ENCODE results near the gene TMEM185B. TPM values are rescaled to one million over a fixed set of nuclear protein-coding genes. Genes with fewer than 3 reads are reported as not detected.

TMEM185B gene
- total and polyA plus RNA-seq, 10 of the 15 experiments (the other 5 are each of a cell fraction or from before 2014, with no cell fraction given): 2.4 to 20.9 (median 14.5) TPM

DNA sequence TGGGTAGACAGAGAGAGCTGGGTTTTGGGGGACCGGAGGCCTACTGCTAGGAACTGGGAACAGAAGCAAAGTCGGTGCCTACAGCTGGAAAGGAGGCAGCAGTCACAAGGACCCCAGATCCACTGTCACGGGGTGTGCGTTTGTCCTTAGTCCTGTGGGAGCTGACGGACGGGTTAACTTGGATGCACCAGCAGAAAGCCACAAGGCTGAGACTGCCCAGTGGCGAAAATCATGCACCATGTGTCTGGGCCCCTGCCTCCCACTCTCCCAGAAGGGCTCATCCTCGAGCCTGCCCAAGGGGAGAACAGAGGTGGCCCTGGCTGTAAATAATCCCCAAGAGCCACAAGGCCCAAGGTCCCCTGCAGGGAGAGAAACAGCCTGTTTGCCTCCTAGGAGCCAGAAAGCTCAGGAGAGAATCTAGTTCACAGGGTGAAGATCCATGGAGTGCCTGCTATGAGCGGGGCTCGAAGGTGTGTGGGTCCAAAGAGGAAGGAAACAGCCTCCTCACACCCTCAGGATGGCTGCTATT, 17.8 kb upstream of the TMEM185B start:
- Histone ChIP-seq H3K9ac (ENCODE audit: control insufficient read depth, insufficient read depth, low read length) (no peak overlapping the region), H3K4me1 (ENCODE audit: control insufficient read depth, insufficient read depth, low read length) (no peaks in the 10 kb centered on the region; the same call in 1 of the 2 replicates), H3K27me3 (replicated peaks in 1 of 2; ENCODE audit: control insufficient read depth in 2 of 2, insufficient read depth in 2 of 2, low read length in 1 of 2) (no peaks in the 10 kb centered on the region), H3K27ac (ENCODE audit: control insufficient read depth, insufficient read depth) (no peak overlapping the region), H3K36me3 (ENCODE audit: control insufficient read depth in 2 of 2, insufficient read depth in 2 of 2, low read length in 1 of 2) (no peaks in the 10 kb centered on the region), H2AFZ (ENCODE audit: control insufficient read depth, low read depth, low read length) (no peak overlapping the region), H3K4me2 (ENCODE audit: control insufficient read depth, insufficient read depth) (no peak overlapping the region), H3K79me2 (ENCODE audit: control insufficient read depth, insufficient read depth, low read length) (no peaks in the 10 kb centered on the region), H4K20me1 (ENCODE audit: control insufficient read depth, insufficient read depth) (no peaks in the 10 kb centered on the region), H3K9me3 (replicated peaks; ENCODE audit: control insufficient read depth, insufficient read depth, low read length) (peaks cover 9% of the 10 kb centered on the region; the same call in 2 of the 3 replicates), H3K4me3 (no peak overlapping the region)
- POLR2A ChIA-PET: interaction anchor here (1.3 to 1.8 kb wide), 2 partner anchors 11 to 13 kb away, joined by 5 to 8 read pairs; partner anchors contain the start of gene RALB
- CTCF ChIA-PET: interaction anchor here (1.0 to 1.6 kb wide), 2 partner anchors 10 to 72 kb away, joined by 4 to 6 read pairs; no protein-coding TSS in a partner anchor
- no peak for TF ChIP-seq NFYB (IDR thresholded peaks at IDR 0.05; ENCODE audit: insufficient read depth, low read depth, low read length)
- no peak for TF ChIP-seq SIN3A (IDR thresholded peaks at IDR 0.05; ENCODE audit: low read depth, low read length)
- no peak for TF ChIP-seq CHD4 (IDR thresholded peaks at IDR 0.05)
- no peak for TF ChIP-seq NFXL1 (IDR thresholded peaks at IDR 0.05; ENCODE audit: borderline replicate concordance)
- intact Hi-C loops (cut with micrococcal nuclease; ENCODE audit: unreplicated experiment) (no loop called here), in situ Hi-C loops (cut with MboI) (no loop called here)
- 84% methylated on average over 10 of the region's 10 CpGs for WGBS (ENCODE audit: insufficient coverage, insufficient replicate concordance, low lambda C conversion rate, missing lambda C conversion rate)
- DNase-seq (ENCODE audit: low read depth, low spot score) (no peak), FAIRE-seq (no peak), ATAC-seq (no peak)
- SMC1A ChIA-PET (ENCODE audit: uncharacterized antibody, unreplicated experiment): interaction anchor here (1.5 kb wide), 1 partner anchor 11 kb away, joined by 11 read pairs; the partner anchor contains the start of gene RALB
- RAD21 ChIA-PET (ENCODE audit: unreplicated experiment): interaction anchor here (1.8 kb wide), 1 partner anchor 72 kb away, joined by 7 read pairs; no protein-coding TSS in a partner anchor
- no TSS peak for BruUV-seq (replicated peaks)

- CTCF ChIA-PET: interaction anchor here (1.0 to 1.6 kb wide), 2 partner anchors 9 to 74 kb away, joined by 4 to 6 read pairs; no protein-coding TSS in a partner anchor
- Histone ChIP-seq H3K27ac (ENCODE audit: control insufficient read depth, insufficient read depth) (no peak overlapping the region), H3K79me2 (ENCODE audit: control insufficient read depth, insufficient read depth, low read length) (no peaks in the 10 kb centered on the region), H3K9ac (ENCODE audit: control insufficient read depth, insufficient read depth, low read length) (no peak overlapping the region), H3K4me2 (ENCODE audit: control insufficient read depth, insufficient read depth) (no peak overlapping the region), H3K27me3 (replicated peaks in 1 of 2; ENCODE audit: control insufficient read depth in 2 of 2, insufficient read depth in 2 of 2, low read length in 1 of 2) (no peaks in the 10 kb centered on the region), H4K20me1 (ENCODE audit: control insufficient read depth, insufficient read depth) (no peaks in the 10 kb centered on the region), H3K4me1 (ENCODE audit: control insufficient read depth, insufficient read depth, low read length) (no peaks in the 10 kb centered on the region; the same call in 1 of the 2 replicates), H3K4me3 (no peak overlapping the region), H3K9me3 (replicated peaks; ENCODE audit: control insufficient read depth, insufficient read depth, low read length) (peaks cover 9% of the 10 kb centered on the region; the same call in 2 of the 3 replicates), H2AFZ (ENCODE audit: control insufficient read depth, low read depth, low read length) (no peak overlapping the region), H3K36me3 (ENCODE audit: control insufficient read depth in 2 of 2, insufficient read depth in 2 of 2, low read length in 1 of 2) (no peaks in the 10 kb centered on the region)
- no TSS peak for BruUV-seq (replicated peaks)
- intact Hi-C loops (cut with micrococcal nuclease; ENCODE audit: unreplicated experiment): no loop called here
- 54% methylated on average over 22 of the region's 22 CpGs for WGBS (ENCODE audit: insufficient coverage, insufficient replicate concordance, low lambda C conversion rate, missing lambda C conversion rate)
- in situ Hi-C loops (cut with MboI): no loop called here
- FAIRE-seq: no peak
- ATAC-seq: no peak; the same call in 2 of the 3 replicates
- SMC1A ChIA-PET (ENCODE audit: uncharacterized antibody, unreplicated experiment): interaction anchor here (1.1 to 1.5 kb wide), 2 partner anchors 12 to 72 kb away, joined by 3 to 11 read pairs; partner anchors contain the start of gene RALB
- DNase-seq (ENCODE audit: low read depth, low spot score): no peak
- RAD21 ChIA-PET (ENCODE audit: unreplicated experiment): interaction anchor here (1.8 kb wide), 1 partner anchor 73 kb away, joined by 7 read pairs; no protein-coding TSS in a partner anchor
- POLR2A ChIA-PET: interaction anchor here (0.6 to 1.8 kb wide), 4 partner anchors 12 to 309 kb away, joined by 3 to 8 read pairs (median 5); partner anchors contain the start of gene RALB
- TF ChIP-seq ZNF274 (IDR thresholded peaks at IDR 0.05; ENCODE audit: insufficient read depth, insufficient read length): no peak
- TF ChIP-seq MEF2A (IDR thresholded peaks at IDR 0.05; ENCODE audit: insufficient read depth, low read depth, low read length): no peak
- TF ChIP-seq MYB (IDR thresholded peaks at IDR 0.05; ENCODE audit: borderline replicate concordance, low read depth, low read length): no peak
- no peak for TF ChIP-seq CEBPB (IDR thresholded peaks at IDR 0.05; ENCODE audit: borderline replicate concordance in 1 of 2, low read depth in 2 of 2, low read length in 2 of 2)
- TF ChIP-seq ETV6 (conservative IDR thresholded peaks at IDR 0.05 in 1 of 2, IDR thresholded peaks at IDR 0.05 in 1 of 2; ENCODE audit: borderline replicate concordance in 1 of 2, low read depth in 1 of 2): no peak
- TF ChIP-seq HSF1 (IDR thresholded peaks at IDR 0.05; ENCODE audit: low read depth, low read length): no peak
- no peak for TF ChIP-seq NR2F1 (conservative IDR thresholded peaks at IDR 0.05)
- no peak for TF ChIP-seq BRCA1 (IDR thresholded peaks at IDR 0.05; ENCODE audit: low read depth, low read length)
- no peak for TF ChIP-seq PAX8 (IDR thresholded peaks at IDR 0.05)
- no peak for TF ChIP-seq FOXK2 (IDR thresholded peaks at IDR 0.05)
- no peak for TF ChIP-seq RB1 (IDR thresholded peaks at IDR 0.05; ENCODE audit: borderline replicate concordance)
These were observed 16.5 kb upstream of the TMEM185B start for GRCh38 chr2:120239488-120240287.

All from GM12878 (cell line).